ENCODE data around the gene DUSP1. TPM values are rescaled to one million over a fixed set of nuclear protein-coding genes. Genes with fewer than 3 reads are reported as not detected.

The DUSP1 gene
- polyA plus RNA-seq, 1 donor (not counting 4 experiments of a cell fraction or from before 2014, with no cell fraction given): 174 TPM

DNA sequence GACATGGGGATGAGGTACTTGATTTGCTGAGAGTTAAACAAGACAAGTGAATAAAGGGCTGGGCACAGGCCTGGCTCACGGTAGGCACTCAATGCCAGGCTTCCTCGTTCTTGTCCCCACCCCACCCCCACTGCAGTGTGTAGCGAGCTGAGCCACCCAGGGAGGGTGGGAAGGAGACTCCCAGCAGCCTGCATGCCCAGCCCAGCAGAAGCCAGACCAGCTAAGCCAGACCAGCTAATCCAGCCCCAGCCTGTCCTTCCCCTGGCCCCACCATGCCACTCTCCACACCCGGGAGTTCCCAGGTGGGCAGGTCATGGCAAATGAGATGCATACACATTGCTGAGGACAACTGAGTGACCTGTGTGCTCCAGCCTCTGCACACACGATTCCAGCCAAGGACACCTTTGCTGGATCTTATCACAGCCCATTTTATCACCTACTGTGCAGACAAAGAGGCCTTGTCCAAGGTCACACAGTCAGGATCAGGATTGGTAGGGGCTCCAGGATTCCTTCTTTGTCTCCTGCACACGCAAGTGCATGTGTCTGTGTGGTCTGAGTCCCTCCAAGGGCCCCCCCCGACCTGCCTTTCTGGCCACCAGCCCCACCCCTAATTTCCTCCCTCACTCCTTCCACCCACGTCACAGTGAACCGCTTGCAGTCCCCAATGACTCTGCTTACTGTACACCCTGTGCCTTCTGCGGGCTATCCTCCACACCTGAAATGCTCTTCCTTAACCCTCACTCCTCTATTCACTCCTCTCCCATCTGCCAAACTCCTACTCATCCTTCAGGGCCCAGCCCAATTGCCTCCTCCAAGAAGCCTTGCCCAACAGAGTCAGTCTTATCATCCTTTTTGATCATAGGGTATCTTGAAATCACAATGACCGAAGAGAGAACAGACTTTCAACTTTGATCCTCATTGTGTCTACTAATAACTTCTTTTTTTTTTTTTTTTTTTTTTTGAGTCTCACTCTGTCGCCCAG, 26.6 kb downstream of the DUSP1 start:
- Histone ChIP-seq H2AFZ (ENCODE audit: control insufficient read depth, low read length) (no peak overlapping the region), H3K9ac (ENCODE audit: control insufficient read depth, extremely low read depth, insufficient read depth, low read length) (no peak overlapping the region), H3K79me2 (ENCODE audit: control insufficient read depth, insufficient read depth, low read length) (no peaks in the 10 kb centered on the region), H3K4me3 (ENCODE audit: control insufficient read depth in 2 of 3, extremely low read depth in 1 of 3, insufficient read depth in 2 of 3, low read depth in 1 of 3, low read length in 3 of 3) (no peak overlapping the region), H3K27ac (ENCODE audit: control insufficient read depth, insufficient read depth, low read length) (no peak overlapping the region), H3K9me3 (ENCODE audit: control insufficient read depth, low read depth, low read length) (no peaks in the 10 kb centered on the region), H3K9me1 (ENCODE audit: control insufficient read depth, extremely low read depth, insufficient read depth, low read length) (no peaks in the 10 kb centered on the region), H3K36me3 (ENCODE audit: control insufficient read depth in 2 of 2, extremely low read depth in 1 of 2, insufficient read depth in 2 of 2, low read length in 2 of 2) (no peaks in the 10 kb centered on the region), H3K27me3 (ENCODE audit: control insufficient read depth, extremely low read depth, insufficient read depth, low read length) (no peaks in the 10 kb centered on the region), H3K4me2 (ENCODE audit: control insufficient read depth, extremely low read depth, insufficient read depth, low read depth, low read length) (no peak overlapping the region), H3K4me1 (ENCODE audit: control insufficient read depth, extremely low read depth, insufficient read depth, low read length) (peaks cover 11% of the 10 kb centered on the region), H4K20me1 (ENCODE audit: control insufficient read depth, extremely low read depth, insufficient read depth, low read length) (no peaks in the 10 kb centered on the region)
- dilution Hi-C loops (cut with MboI; ENCODE audit: extremely low pct_ligation_motif_present, low sequenced_read_pairs): no loop called here
- DNase-seq (ENCODE audit: low read depth, low spot score) (no peak), FAIRE-seq (no peak)
- TF ChIP-seq EZH2 (IDR thresholded peaks at IDR 0.05; ENCODE audit: low read length) (no peak), CTCF (optimal IDR thresholded peaks at IDR 0.05 in 1 of 3, IDR thresholded peaks at IDR 0.05 in 1 of 3, conservative IDR thresholded peaks at IDR 0.05 in 1 of 3; ENCODE audit: extremely low read depth in 1 of 3, insufficient read depth in 2 of 3, low read length in 3 of 3) (no peak)

DNA sequence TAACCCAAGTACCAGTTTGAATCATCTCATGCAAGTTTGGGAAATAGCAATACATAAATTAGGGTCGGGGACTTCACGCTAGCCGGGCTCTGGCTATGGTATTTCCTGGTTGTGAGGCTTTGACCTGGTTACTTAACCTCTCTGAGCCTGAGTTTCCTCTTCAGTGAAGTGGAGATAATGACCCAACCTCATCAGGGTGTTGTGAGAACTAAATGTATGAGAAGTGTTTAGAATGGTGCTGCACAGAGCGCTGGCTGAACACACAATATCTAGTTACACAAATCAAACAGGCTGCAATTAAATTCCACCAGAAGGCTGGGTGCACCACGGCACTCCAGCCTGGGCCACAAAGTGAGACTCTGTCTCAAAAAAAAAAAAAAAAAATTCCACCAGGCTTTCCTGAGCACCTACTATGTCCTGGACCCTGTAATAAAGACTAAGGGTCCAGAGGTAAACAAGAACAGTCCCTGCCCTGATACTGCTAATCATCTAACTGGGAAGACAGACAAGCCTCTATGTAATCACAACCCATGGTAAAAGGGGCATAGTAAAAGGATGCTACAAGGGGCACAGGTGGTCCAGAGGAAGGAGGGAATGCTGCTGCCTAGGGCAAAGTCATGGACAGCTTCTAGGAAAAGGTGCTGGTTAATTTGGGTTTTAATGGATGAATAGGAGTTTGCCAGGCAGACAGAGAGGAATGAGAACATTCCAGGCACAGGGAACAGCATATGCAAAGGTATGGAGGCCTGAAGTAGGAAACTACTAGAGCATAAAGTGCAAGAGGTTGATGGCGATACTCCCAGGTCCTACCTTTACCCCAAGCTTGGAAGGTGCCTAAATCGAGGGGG, 27.7 kb downstream of the DUSP1 start:
- H3K4me1 ChIP-seq (ENCODE audit: control insufficient read depth, extremely low read depth, insufficient read depth, low read length): peaks cover 11% of the 10 kb centered on the region

More for the DNA sequence above, 27.7 kb downstream of the DUSP1 start:
- FAIRE-seq (no peak), DNase-seq (ENCODE audit: low read depth, low spot score) (no peak)
- H3K27me3 ChIP-seq (ENCODE audit: control insufficient read depth, extremely low read depth, insufficient read depth, low read length): no peaks in the 10 kb centered on the region
- no peaks in the 10 kb centered on the region for H3K9me3 ChIP-seq (ENCODE audit: control insufficient read depth, low read depth, low read length)
- no peak overlapping the region for H3K27ac ChIP-seq (ENCODE audit: control insufficient read depth, insufficient read depth, low read length)
- H4K20me1 ChIP-seq (ENCODE audit: control insufficient read depth, extremely low read depth, insufficient read depth, low read length): no peaks in the 10 kb centered on the region
- dilution Hi-C loops (cut with MboI; ENCODE audit: extremely low pct_ligation_motif_present, low sequenced_read_pairs): no loop called here
- no peak for TF ChIP-seq CTCF (optimal IDR thresholded peaks at IDR 0.05 in 1 of 3, IDR thresholded peaks at IDR 0.05 in 1 of 3, conservative IDR thresholded peaks at IDR 0.05 in 1 of 3; ENCODE audit: extremely low read depth in 1 of 3, insufficient read depth in 2 of 3, low read length in 3 of 3)
- TF ChIP-seq EZH2 (IDR thresholded peaks at IDR 0.05; ENCODE audit: low read length): no peak
- no peaks in the 10 kb centered on the region for H3K36me3 ChIP-seq (ENCODE audit: control insufficient read depth in 2 of 2, extremely low read depth in 1 of 2, insufficient read depth in 2 of 2, low read length in 2 of 2)
- no peaks in the 10 kb centered on the region for H3K79me2 ChIP-seq (ENCODE audit: control insufficient read depth, insufficient read depth, low read length)
- no peak overlapping the region for H3K4me3 ChIP-seq (ENCODE audit: control insufficient read depth in 2 of 3, extremely low read depth in 1 of 3, insufficient read depth in 2 of 3, low read depth in 1 of 3, low read length in 3 of 3)
- no peak overlapping the region for H2AFZ ChIP-seq (ENCODE audit: control insufficient read depth, low read length)
- no peak overlapping the region for H3K4me2 ChIP-seq (ENCODE audit: control insufficient read depth, extremely low read depth, insufficient read depth, low read depth, low read length)
- no peaks in the 10 kb centered on the region for H3K9me1 ChIP-seq (ENCODE audit: control insufficient read depth, extremely low read depth, insufficient read depth, low read length)
- H3K9ac ChIP-seq (ENCODE audit: control insufficient read depth, extremely low read depth, insufficient read depth, low read length): no peak overlapping the region
